Measurements from ENCODE around the gene CNTNAP3B. TPM values are rescaled to one million over a fixed set of nuclear protein-coding genes. Genes with fewer than 3 reads are reported as not detected.
"Not testable (repeated sequence)": the region's sequence is repeated elsewhere in the genome, so short reads cannot be mapped to it uniquely, and the experiment has no call there.

Gene CNTNAP3B
- polyA plus RNA-seq, 1 donor from 2014 or later: 12.6 TPM

- H3K4me3 ChIP-seq (ENCODE audit: low read length); H2AFZ ChIP-seq (ENCODE audit: low read depth, low read length); H3K79me2 ChIP-seq (replicated peaks; ENCODE audit: insufficient read depth, low read length); H3K9me3 ChIP-seq (ENCODE audit: low read length); H3K27ac ChIP-seq (ENCODE audit: low read length); H3K9me2 ChIP-seq (ENCODE audit: insufficient read depth, low read length); H3F3A ChIP-seq (ENCODE audit: insufficient read depth, low read length, poor library complexity, severe bottlenecking); H4K20me1 ChIP-seq (ENCODE audit: insufficient read depth); H3K36me3 ChIP-seq (ENCODE audit: insufficient read depth, low read length); H3K4me2 ChIP-seq (ENCODE audit: low read length); H3K9ac ChIP-seq (ENCODE audit: low read length); H3K27me3 ChIP-seq (ENCODE audit: insufficient read depth, low read depth, low read length): not testable (repeated sequence)
Observed at GRCh38 chr9:41898720-41899343, 230.4 kb downstream of the CNTNAP3B start.

DNA sequence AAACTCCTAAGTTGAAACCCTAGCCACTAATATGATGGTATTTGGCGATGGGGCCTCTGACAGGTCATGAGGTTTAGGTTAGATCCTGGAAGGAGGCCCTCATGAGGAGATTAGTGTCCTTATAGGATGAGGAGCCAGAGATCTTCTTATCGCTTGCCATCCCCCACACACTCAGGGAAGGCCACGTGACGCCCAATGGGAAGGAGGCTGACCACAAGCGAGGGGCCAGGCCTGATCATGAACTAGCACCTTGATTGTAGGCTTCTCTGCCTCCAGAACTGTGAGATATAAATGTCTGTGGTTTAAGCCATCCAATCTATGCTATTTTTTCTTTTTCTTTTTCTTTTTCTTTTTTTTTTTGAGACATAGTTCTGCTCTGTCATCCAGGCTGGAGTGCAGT is 254.7 kb downstream of the CNTNAP3B start:
- H3K36me3 ChIP-seq (ENCODE audit: insufficient read depth, low read length); H3K9me3 ChIP-seq (ENCODE audit: low read length); H3K79me2 ChIP-seq (replicated peaks; ENCODE audit: insufficient read depth, low read length); H2AFZ ChIP-seq (ENCODE audit: low read depth, low read length); H3K4me3 ChIP-seq (ENCODE audit: low read length); H3K4me2 ChIP-seq (ENCODE audit: low read length); H4K20me1 ChIP-seq (ENCODE audit: insufficient read depth); H3K27ac ChIP-seq (ENCODE audit: low read length); H3K27me3 ChIP-seq (ENCODE audit: insufficient read depth, low read depth, low read length); H3F3A ChIP-seq (ENCODE audit: insufficient read depth, low read length, poor library complexity, severe bottlenecking); H3K9ac ChIP-seq (ENCODE audit: low read length); H3K9me2 ChIP-seq (ENCODE audit: insufficient read depth, low read length): not testable (repeated sequence)

- not testable (repeated sequence) for H3K79me2 ChIP-seq (replicated peaks; ENCODE audit: insufficient read depth, low read length); H3K9ac ChIP-seq (ENCODE audit: low read length); H3K27ac ChIP-seq (ENCODE audit: low read length); H3K27me3 ChIP-seq (ENCODE audit: insufficient read depth, low read depth, low read length); H3F3A ChIP-seq (ENCODE audit: insufficient read depth, low read length, poor library complexity, severe bottlenecking); H3K36me3 ChIP-seq (ENCODE audit: insufficient read depth, low read length); H3K9me3 ChIP-seq (ENCODE audit: low read length); H3K4me3 ChIP-seq (ENCODE audit: low read length); H2AFZ ChIP-seq (ENCODE audit: low read depth, low read length); H3K4me2 ChIP-seq (ENCODE audit: low read length); H3K9me2 ChIP-seq (ENCODE audit: insufficient read depth, low read length); H4K20me1 ChIP-seq (ENCODE audit: insufficient read depth)
Observed at GRCh38 chr9:41855422-41855821, 273.8 kb downstream of the CNTNAP3B start.

DNA sequence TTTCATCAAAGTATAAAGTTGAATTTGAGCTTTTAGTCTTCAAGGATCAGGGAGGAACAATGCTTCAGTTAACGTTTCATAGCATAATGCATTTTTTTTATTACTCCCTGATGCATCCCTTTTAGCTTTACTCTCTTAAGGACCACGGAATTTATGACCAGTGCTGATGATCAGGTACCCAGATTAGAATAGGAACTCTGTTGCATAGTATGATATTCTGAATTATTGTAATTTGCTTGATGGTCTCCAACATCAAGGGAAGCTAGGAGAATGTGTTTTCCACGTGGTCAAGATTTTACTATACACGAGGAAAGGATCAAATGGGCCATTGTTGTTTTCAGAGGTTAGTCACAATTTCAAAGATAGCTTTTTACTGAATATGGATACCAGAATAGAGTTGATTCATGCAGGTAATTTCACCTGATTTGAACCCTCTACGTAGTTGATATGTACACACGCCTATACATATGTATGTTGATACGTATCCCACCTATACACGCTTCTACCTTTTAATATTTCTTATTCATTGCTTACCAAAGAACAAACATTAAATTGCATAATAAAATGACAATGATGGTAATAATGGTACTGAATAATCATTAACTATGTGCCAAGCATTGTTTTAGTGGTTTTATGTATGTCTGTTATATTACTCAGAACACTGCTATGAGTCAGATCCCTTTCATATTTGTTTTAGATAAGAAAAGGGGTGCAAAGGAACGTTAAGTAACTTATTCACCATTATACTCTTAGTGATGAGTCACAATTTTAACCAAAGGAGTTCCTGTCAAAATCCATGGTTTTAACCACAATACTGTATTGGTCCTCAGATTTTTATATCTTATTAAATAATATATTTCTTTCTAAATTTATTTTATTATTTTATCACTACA is 277.1 kb downstream of the CNTNAP3B start:
- not testable (repeated sequence) for H3K4me3 ChIP-seq (ENCODE audit: low read length); H3K9ac ChIP-seq (ENCODE audit: low read length); H3K36me3 ChIP-seq (ENCODE audit: insufficient read depth, low read length); H3K9me3 ChIP-seq (ENCODE audit: low read length); H3K9me2 ChIP-seq (ENCODE audit: insufficient read depth, low read length); H3K79me2 ChIP-seq (replicated peaks; ENCODE audit: insufficient read depth, low read length); H3K27ac ChIP-seq (ENCODE audit: low read length); H2AFZ ChIP-seq (ENCODE audit: low read depth, low read length); H3K27me3 ChIP-seq (ENCODE audit: insufficient read depth, low read depth, low read length); H3K4me2 ChIP-seq (ENCODE audit: low read length); H3F3A ChIP-seq (ENCODE audit: insufficient read depth, low read length, poor library complexity, severe bottlenecking); H4K20me1 ChIP-seq (ENCODE audit: insufficient read depth)

DNA sequence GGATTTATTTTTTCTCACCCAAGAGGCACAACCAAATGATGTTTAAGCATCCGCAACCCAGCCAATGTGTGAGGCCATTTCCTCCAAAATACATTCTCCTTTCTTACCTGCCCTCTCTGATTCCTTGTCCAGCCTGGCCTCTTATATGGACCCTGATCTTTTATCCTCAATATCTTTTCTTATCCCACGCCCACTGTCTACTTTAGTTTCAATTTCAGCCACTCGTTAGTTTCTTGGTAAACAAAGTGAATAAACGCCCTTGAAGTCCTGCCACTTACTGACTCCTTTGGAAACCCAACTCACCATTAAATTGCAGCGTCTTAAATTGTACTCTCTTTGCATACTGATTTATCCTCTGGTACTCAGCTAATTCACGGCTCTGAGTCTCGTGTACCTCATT is 281.4 kb downstream of the CNTNAP3B start:
- not testable (repeated sequence) for H3K79me2 ChIP-seq (replicated peaks; ENCODE audit: insufficient read depth, low read length); H3K36me3 ChIP-seq (ENCODE audit: insufficient read depth, low read length); H3K27me3 ChIP-seq (ENCODE audit: insufficient read depth, low read depth, low read length); H3K9me3 ChIP-seq (ENCODE audit: low read length); H4K20me1 ChIP-seq (ENCODE audit: insufficient read depth); H3K27ac ChIP-seq (ENCODE audit: low read length); H3F3A ChIP-seq (ENCODE audit: insufficient read depth, low read length, poor library complexity, severe bottlenecking); H3K4me3 ChIP-seq (ENCODE audit: low read length); H3K9me2 ChIP-seq (ENCODE audit: insufficient read depth, low read length); H3K4me2 ChIP-seq (ENCODE audit: low read length); H2AFZ ChIP-seq (ENCODE audit: low read depth, low read length); H3K9ac ChIP-seq (ENCODE audit: low read length)

Small RNA genes within 50 kb of the gene (small RNA-seq; reads per million reads assigned to genes)
- 0 reads per million in 3 experiments for gene RN7SL343P

Other genes starting within 250 kb of the CNTNAP3B start
- gene SPATA31A6, start 54.2 kb upstream of the CNTNAP3B start, polyA plus RNA-seq: not detected in 2 replicates

All from neural cell (in vitro differentiated cells).